HepG2 (cell line): ENCODE results near the gene RPS19. TPM values are rescaled to one million over a fixed set of nuclear protein-coding genes. Genes with fewer than 3 reads are reported as not detected.

Source experiments
- ARHGAP35 ChIP-seq: sonication (generic); formaldehyde crosslinking; IDR thresholded peaks from 2 replicates; pipeline ENCODE4 v1.9.0; 2022; ENCODE audit warnings: mild to moderate bottlenecking, inconsistent platforms, moderate library complexity, missing genetic modification reagents, borderline replicate concordance
- ARNT2 ChIP-seq: sonication (generic); formaldehyde crosslinking; IDR thresholded peaks from 2 replicates; pipeline ENCODE4 v1.8.0; 2022; ENCODE audit warnings: mild to moderate bottlenecking, low read depth, missing genetic modification reagents, moderate library complexity
- DNMT3B ChIP-seq: conservative IDR thresholded peaks from 2 replicates; pipeline ENCODE4 v1.6.1; 2016; ENCODE audit warnings: missing biosample characterization, control low read depth
- KLF15 ChIP-seq: sonication (generic); formaldehyde crosslinking; IDR thresholded peaks from 2 replicates; pipeline ENCODE4 v1.8.1; 2023; ENCODE audit warnings: borderline replicate concordance, mild to moderate bottlenecking, inconsistent platforms, missing genetic modification reagents, mixed read lengths
- MBD4 ChIP-seq: IDR thresholded peaks from 2 replicates; pipeline ENCODE4 v1.6.1; 2012; ENCODE audit warnings: low read length, inconsistent platforms, borderline replicate concordance
- MIER2 ChIP-seq: IDR thresholded peaks from 2 replicates; pipeline ENCODE4 v1.6.1; 2016; ENCODE audit warnings: missing biosample characterization, missing genetic modification reagents
- MXI1 ChIP-seq: IDR thresholded peaks from 3 replicates; pipeline ENCODE4 v1.6.1; 2012; ENCODE audit warnings: low read depth, low read length, inconsistent platforms, borderline replicate concordance
- NBN ChIP-seq: fragments of 450-650 bp; conservative IDR thresholded peaks from 2 replicates; pipeline ENCODE4 v1.6.1; 2017
- NFKBIZ ChIP-seq: IDR thresholded peaks from 2 replicates; pipeline ENCODE4 v1.6.1; 2018; ENCODE audit warnings: missing genetic modification reagents, missing compliant biosample characterization
- NFRKB ChIP-seq: fragments of 450-650 bp; IDR thresholded peaks from 2 replicates; pipeline ENCODE4 v1.6.1; 2017
- NR2F6 ChIP-seq, 2 experiments: IDR thresholded peaks; 2 replicates each; pipeline ENCODE4 v1.6.1; 2016; ENCODE audit warnings: antibody characterized with exemption in 1 of 2, mild to moderate bottlenecking in 1 of 2
- PAX8 ChIP-seq: sonication (generic); formaldehyde crosslinking; IDR thresholded peaks from 2 replicates; pipeline ENCODE4 v1.8.0; 2022; ENCODE audit warnings: mild to moderate bottlenecking, missing genetic modification reagents, borderline replicate concordance
- PCBP1 ChIP-seq: fragments of 200-400 bp; formaldehyde crosslinking; IDR thresholded peaks from 2 replicates; pipeline ENCODE4 v1.6.1; 2017; ENCODE audit warnings: mild to moderate bottlenecking, low read depth, low read length, borderline replicate concordance
- RBAK ChIP-seq: sonication (generic); formaldehyde crosslinking; IDR thresholded peaks from 2 replicates; pipeline ENCODE4 v1.5.1; 2020; ENCODE audit warnings: mild to moderate bottlenecking, missing genetic modification reagents
- SMARCC2 ChIP-seq: fragments of 450-650 bp; IDR thresholded peaks from 2 replicates; pipeline ENCODE4 v1.6.1; 2017; ENCODE audit warnings: antibody characterized with exemption, mild to moderate bottlenecking
- SPEN ChIP-seq: sonication (generic); formaldehyde crosslinking; IDR thresholded peaks from 2 replicates; pipeline ENCODE4 v1.5.1; 2020; ENCODE audit warnings: low read depth, mild to moderate bottlenecking, missing genetic modification reagents
- SRSF1 ChIP-seq: fragments of 200-400 bp; formaldehyde crosslinking; optimal IDR thresholded peaks from 2 replicates; pipeline ENCODE3; 2017; ENCODE audit warnings: mild to moderate bottlenecking, low read depth, low read length, moderate library complexity
- TRIM24 ChIP-seq: sonication (generic); formaldehyde crosslinking; IDR thresholded peaks from 2 replicates; pipeline ENCODE4 v1.8.0; 2022; ENCODE audit warnings: mild to moderate bottlenecking, missing genetic modification reagents
- TSC22D2 ChIP-seq: sonication (generic); formaldehyde crosslinking; IDR thresholded peaks from 2 replicates; pipeline ENCODE4 v1.5.1; 2020; ENCODE audit warnings: missing genetic modification reagents, mild to moderate bottlenecking, borderline replicate concordance
- XBP1 ChIP-seq: sonication (generic); formaldehyde crosslinking; IDR thresholded peaks from 2 replicates; pipeline ENCODE4 v1.5.0; 2020; ENCODE audit warnings: missing genetic modification reagents
- ZNF17 ChIP-seq: sonication (generic); formaldehyde crosslinking; IDR thresholded peaks from 2 replicates; pipeline ENCODE4 v1.5.0; 2020; ENCODE audit warnings: mild to moderate bottlenecking, missing genetic modification reagents
- ZNF205 ChIP-seq: IDR thresholded peaks from 2 replicates; pipeline ENCODE4 v1.6.1; 2018; ENCODE audit warnings: missing biosample characterization, missing genetic modification reagents
- ZNF510 ChIP-seq: sonication (generic); formaldehyde crosslinking; IDR thresholded peaks from 2 replicates; pipeline ENCODE4 v1.4.0; 2020; ENCODE audit warnings: low read depth, mild to moderate bottlenecking, missing genetic modification reagents
- ZNF792 ChIP-seq: IDR thresholded peaks from 2 replicates; pipeline ENCODE4 v1.6.1; 2016
- ZNF891 ChIP-seq: sonication (generic); formaldehyde crosslinking; IDR thresholded peaks from 2 replicates; pipeline ENCODE4 v1.5.0; 2020; ENCODE audit warnings: mild to moderate bottlenecking, missing genetic modification reagents
- ZSCAN29 ChIP-seq: sonication (generic); formaldehyde crosslinking; conservative IDR thresholded peaks from 2 replicates; pipeline ENCODE4 v1.4.0; 2020; ENCODE audit warnings: mild to moderate bottlenecking, missing genetic modification reagents
- polyA plus RNA-seq, 8 experiments: library from polyadenylated mRNA; depleted of rRNA in 3 of 8; stranded (reverse) in 7 of 8; unstranded in 1 of 8; fragments of >200 nt; fragmentation: Illumina TruSeq in 4 of 8; extraction: Trizol in 4 of 8; gene quantifications; 2 replicates each; pipeline versions ENCODE4 v1.2.1 to v1.2.3, GENCODE V29; 2011 to 2016; ENCODE audit warnings: low read depth in 4 of 8, missing spikeins in 1 of 8, mixed read lengths in 1 of 8; ENCODE audit not compliant: insufficient read depth in 1 of 8
- total RNA-seq, 5 experiments: library from RNA; depleted of rRNA; stranded (reverse); fragments of >200 nt; fragmentation: Illumina TruSeq; extraction: Trizol; gene quantifications; 2 replicates each; pipeline ENCODE4 v1.2.3, GENCODE V29; 2016; ENCODE audit warnings: low read depth in 1 of 5
- TF ChIP-seq, protein P1 (sequence below): sonication (generic); formaldehyde crosslinking; IDR thresholded peaks from 2 replicates; pipeline ENCODE4 v1.4.0; 2020; ENCODE audit warnings: missing genetic modification reagents
- TF ChIP-seq, protein P2 (sequence below): IDR thresholded peaks from 2 replicates; pipeline ENCODE4 v1.6.1; 2016; ENCODE audit warnings: control low read depth

RPS19 gene
- total and polyA plus RNA-seq, 2 of the 13 experiments (the other 11 are each of a cell fraction or from before 2014, with no cell fraction given), result 1,983 to 4,758 TPM

DNA sequence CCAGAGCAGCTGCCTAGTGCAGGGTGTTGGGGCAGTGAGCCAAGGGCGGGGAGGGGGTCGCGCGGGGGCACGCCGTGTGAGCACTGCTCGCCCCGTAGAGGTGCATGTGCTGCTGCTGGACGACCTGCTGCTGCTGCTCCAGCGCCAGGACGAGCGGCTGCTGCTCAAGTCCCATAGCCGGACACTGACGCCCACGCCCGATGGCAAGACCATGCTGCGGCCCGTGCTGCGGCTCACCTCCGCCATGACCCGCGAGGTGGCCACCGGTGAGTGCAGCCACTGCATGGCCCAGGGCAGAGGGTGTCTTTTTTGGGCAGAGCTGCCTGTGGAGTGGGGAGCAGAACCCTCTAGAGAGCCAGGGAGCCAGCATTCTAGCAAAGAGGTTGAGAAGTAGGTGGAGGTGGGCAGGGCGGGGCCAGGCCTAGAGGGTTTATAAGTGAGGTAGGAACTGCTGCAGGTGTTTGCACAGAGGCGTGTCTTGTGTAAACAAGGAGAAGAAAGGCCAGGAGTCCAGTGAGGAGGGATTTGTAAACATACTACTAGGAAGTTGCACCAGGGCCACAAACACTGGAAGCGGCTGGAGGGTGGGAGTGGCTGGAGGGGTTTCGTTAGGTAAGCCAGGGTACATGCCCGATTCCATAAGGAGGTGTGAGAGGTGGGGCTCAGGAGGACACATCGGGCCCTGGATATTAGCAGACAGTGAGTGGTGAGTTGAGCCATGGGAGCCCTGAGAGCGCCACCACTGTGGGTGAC is 44.2 kb downstream of the RPS19 start (continued):
- TF ChIP-seq, protein P1, sequence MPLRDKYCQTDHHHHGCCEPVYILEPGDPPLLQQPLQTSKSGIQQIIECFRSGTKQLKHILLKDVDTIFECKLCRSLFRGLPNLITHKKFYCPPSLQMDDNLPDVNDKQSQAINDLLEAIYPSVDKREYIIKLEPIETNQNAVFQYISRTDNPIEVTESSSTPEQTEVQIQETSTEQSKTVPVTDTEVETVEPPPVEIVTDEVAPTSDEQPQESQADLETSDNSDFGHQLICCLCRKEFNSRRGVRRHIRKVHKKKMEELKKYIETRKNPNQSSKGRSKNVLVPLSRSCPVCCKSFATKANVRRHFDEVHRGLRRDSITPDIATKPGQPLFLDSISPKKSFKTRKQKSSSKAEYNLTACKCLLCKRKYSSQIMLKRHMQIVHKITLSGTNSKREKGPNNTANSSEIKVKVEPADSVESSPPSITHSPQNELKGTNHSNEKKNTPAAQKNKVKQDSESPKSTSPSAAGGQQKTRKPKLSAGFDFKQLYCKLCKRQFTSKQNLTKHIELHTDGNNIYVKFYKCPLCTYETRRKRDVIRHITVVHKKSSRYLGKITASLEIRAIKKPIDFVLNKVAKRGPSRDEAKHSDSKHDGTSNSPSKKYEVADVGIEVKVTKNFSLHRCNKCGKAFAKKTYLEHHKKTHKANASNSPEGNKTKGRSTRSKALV, result no peak
- TF ChIP-seq KLF15 (CRISPR knock-in tag) (no peak), ZNF891 (no peak), ARNT2 (peak; percentile 69; the same call in 1 of the 2 replicates), NR2F6 (IDR thresholded peaks at IDR 0.05) (peak; percentile 61; the same call in 1 of the 2 replicates), NR2F6 (CRISPR knock-in tag; IDR thresholded peaks at IDR 0.05) (peak; percentile 39; the same call in 1 of the 2 replicates), NBN (no peak), SRSF1 (no peak), ARHGAP35 (no peak), MBD4 (no peak), ZNF510 (CRISPR knock-in tag) (no peak), ZNF792 (CRISPR knock-in tag) (peak; percentile 56; the same call in 1 of the 2 replicates), MXI1 (peak; percentile 55; the same call in 1 of the 3 replicates), ZNF17 (no peak), ZSCAN29 (CRISPR knock-in tag) (no peak), RBAK (CRISPR knock-in tag) (no peak), SPEN (CRISPR knock-in tag) (0 out of 2 replicates have a peak, but pooled peaks have one; percentile 45), XBP1 (no peak), TSC22D2 (no peak), MIER2 (CRISPR knock-in tag) (no peak), TRIM24 (CRISPR knock-in tag) (no peak), NFKBIZ (CRISPR knock-in tag) (no peak), PCBP1 (no peak), ZNF205 (CRISPR knock-in tag) (0 out of 2 replicates have a peak, but pooled peaks have one; percentile 75), SMARCC2 (no peak), NFRKB (no peak), PAX8 (CRISPR knock-in tag) (no peak), DNMT3B (CRISPR knock-in tag) (no peak)
- TF ChIP-seq, protein P2, sequence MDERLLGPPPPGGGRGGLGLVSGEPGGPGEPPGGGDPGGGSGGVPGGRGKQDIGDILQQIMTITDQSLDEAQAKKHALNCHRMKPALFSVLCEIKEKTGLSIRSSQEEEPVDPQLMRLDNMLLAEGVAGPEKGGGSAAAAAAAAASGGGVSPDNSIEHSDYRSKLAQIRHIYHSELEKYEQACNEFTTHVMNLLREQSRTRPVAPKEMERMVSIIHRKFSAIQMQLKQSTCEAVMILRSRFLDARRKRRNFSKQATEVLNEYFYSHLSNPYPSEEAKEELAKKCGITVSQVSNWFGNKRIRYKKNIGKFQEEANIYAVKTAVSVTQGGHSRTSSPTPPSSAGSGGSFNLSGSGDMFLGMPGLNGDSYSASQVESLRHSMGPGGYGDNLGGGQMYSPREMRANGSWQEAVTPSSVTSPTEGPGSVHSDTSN (CRISPR knock-in tag), result no peak
